HCT116 (cell line): ENCODE measurements around the gene NSUN3.

Experiments used
- CBX3 ChIP-seq: IDR thresholded peaks from 2 replicates; pipeline ENCODE4 v1.6.1; 2012; ENCODE audit warnings: low read depth
- CEBPB ChIP-seq: IDR thresholded peaks from 2 replicates; pipeline ENCODE4 v1.6.1; 2012; ENCODE audit warnings: low read depth
- ELF1 ChIP-seq: IDR thresholded peaks from 2 replicates; pipeline ENCODE4 v1.6.1; 2012; ENCODE audit warnings: low read depth, borderline replicate concordance
- EZH2 ChIP-seq: fragments of 200-600 bp; sonication (generic); IDR thresholded peaks from 2 replicates; pipeline ENCODE4 v1.6.1; 2017; ENCODE audit warnings: antibody characterized with exemption, mixed run types
- FOSL1 ChIP-seq: IDR thresholded peaks from 2 replicates; pipeline ENCODE4 v1.6.1; 2012; ENCODE audit warnings: low read depth
- POLR2A ChIP-seq: IDR thresholded peaks from 2 replicates; pipeline ENCODE4 v1.7.0; 2011; ENCODE audit warnings: borderline replicate concordance; ENCODE audit not compliant: insufficient read depth, insufficient read length; ENCODE audit errors: extremely low read depth
- POLR2AphosphoS5 ChIP-seq: IDR thresholded peaks from 2 replicates; pipeline ENCODE4 v1.6.1; 2011; ENCODE audit warnings: mild to moderate bottlenecking, low read depth, low read length, moderate library complexity
- REST ChIP-seq: IDR thresholded peaks from 2 replicates; pipeline ENCODE4 v1.6.1; 2012; ENCODE audit warnings: low read depth
- TCF7L2 ChIP-seq: IDR thresholded peaks from 2 replicates; pipeline ENCODE4 v1.7.0; 2011; ENCODE audit warnings: borderline replicate concordance, inconsistent platforms; ENCODE audit not compliant: insufficient read depth, insufficient read length; ENCODE audit errors: extremely low read depth
- YY1 ChIP-seq: IDR thresholded peaks from 2 replicates; pipeline ENCODE4 v1.6.1; 2011; ENCODE audit warnings: low read length, low read depth, moderate library complexity, mild to moderate bottlenecking; ENCODE audit not compliant: insufficient replicate concordance; ENCODE audit errors: extremely low read depth
- ZFX ChIP-seq: fragments of 450-650 bp; IDR thresholded peaks from 2 replicates; pipeline ENCODE4 v1.6.1; 2017
- TF ChIP-seq, protein P1 (sequence below): IDR thresholded peaks from 2 replicates; pipeline ENCODE4 v1.6.1; 2012
- TF ChIP-seq, protein P2 (sequence below), 3 experiments: fragments of 200-600 bp in 1 of 3; sonication (generic) in 1 of 3; IDR thresholded peaks in 2 of 3; conservative IDR thresholded peaks in 1 of 3; 2 replicates each; pipeline ENCODE4 v1.5.1; 2012 to 2017; ENCODE audit warnings: low read depth in 2 of 3, low read length in 2 of 3, antibody characterized with exemption in 1 of 3, borderline replicate concordance in 1 of 3, control low read depth in 1 of 3, mild to moderate bottlenecking in 1 of 3, mixed read lengths in 1 of 3, mixed run types in 1 of 3, moderate library complexity in 1 of 3; ENCODE audit not compliant: insufficient read depth in 1 of 3

DNA sequence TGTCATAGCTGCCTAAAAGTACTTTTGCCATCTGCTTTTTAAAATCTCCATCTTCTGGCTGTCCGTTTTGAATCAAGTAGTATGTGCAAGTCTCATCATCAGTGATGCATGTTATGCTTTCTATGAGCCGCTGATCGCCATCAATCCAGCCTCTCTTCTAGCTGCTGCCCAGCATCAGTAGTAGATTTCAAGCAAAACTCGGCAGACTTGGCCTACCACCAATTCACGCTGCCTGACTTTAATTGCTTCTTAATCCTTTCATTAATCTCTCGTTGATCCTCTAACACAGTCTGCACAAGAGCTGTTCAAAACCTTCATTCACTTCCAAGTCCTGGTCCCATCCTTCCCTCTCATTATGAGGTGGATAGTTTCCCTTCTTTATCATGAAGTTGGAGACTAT, 104.9 kb downstream of the NSUN3 start:
- TF ChIP-seq POLR2A (no peak), FOSL1 (no peak), POLR2AphosphoS5 (no peak), CEBPB (no peak), ZFX (no peak), ELF1 (no peak), EZH2 (no peak), REST (no peak), CBX3 (no peak), TCF7L2 (no peak), YY1 (no peak)
- TF ChIP-seq, protein P1, sequence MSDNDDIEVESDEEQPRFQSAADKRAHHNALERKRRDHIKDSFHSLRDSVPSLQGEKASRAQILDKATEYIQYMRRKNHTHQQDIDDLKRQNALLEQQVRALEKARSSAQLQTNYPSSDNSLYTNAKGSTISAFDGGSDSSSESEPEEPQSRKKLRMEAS: no peak
- TF ChIP-seq, protein P2, sequence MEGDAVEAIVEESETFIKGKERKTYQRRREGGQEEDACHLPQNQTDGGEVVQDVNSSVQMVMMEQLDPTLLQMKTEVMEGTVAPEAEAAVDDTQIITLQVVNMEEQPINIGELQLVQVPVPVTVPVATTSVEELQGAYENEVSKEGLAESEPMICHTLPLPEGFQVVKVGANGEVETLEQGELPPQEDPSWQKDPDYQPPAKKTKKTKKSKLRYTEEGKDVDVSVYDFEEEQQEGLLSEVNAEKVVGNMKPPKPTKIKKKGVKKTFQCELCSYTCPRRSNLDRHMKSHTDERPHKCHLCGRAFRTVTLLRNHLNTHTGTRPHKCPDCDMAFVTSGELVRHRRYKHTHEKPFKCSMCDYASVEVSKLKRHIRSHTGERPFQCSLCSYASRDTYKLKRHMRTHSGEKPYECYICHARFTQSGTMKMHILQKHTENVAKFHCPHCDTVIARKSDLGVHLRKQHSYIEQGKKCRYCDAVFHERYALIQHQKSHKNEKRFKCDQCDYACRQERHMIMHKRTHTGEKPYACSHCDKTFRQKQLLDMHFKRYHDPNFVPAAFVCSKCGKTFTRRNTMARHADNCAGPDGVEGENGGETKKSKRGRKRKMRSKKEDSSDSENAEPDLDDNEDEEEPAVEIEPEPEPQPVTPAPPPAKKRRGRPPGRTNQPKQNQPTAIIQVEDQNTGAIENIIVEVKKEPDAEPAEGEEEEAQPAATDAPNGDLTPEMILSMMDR (IDR thresholded peaks at IDR 0.05 in 2 of 3, conservative IDR thresholded peaks at IDR 0.05 in 1 of 3; ENCODE audit: borderline replicate concordance in 1 of 3, insufficient read depth in 1 of 3, low read depth in 2 of 3, low read length in 2 of 3): no peak
